Inflammatory macrophage treated with lipopolysaccharide for 4 hours (primary cell): ENCODE measurements around the gene ZNF689.
A peak's percentile ranks its signal among the peaks of the same experiment; 100 is the strongest.
"Not testable (repeated sequence)": the region's sequence is repeated elsewhere in the genome, so short reads cannot be mapped to it uniquely, and the experiment has no call there.

Experiments
- DNase-seq: peaks from one replicate; pipeline ENCODE4 v3.0.0-alpha.2; 2020

Gene ZNF689

GRCh38 chr16:30590869-30591268 lies 19.3 kb downstream of the ZNF689 start:
- not testable (repeated sequence) for DNase-seq

- not testable (repeated sequence) for DNase-seq
These were observed 20.6 kb downstream of the ZNF689 start for GRCh38 chr16:30589582-30589981.

GRCh38 chr16:30588651-30589050 lies 21.5 kb downstream of the ZNF689 start:
- no peak for DNase-seq

- peak; percentile 97 for DNase-seq
These were observed 24.6 kb downstream of the ZNF689 start, which contains the start of gene ZNF785 for GRCh38 chr16:30585400-30586191. ZNF785 (minus strand) TSS chr16:30585697; CDS start chr16:30585611, 86 bp downstream.

GRCh38 chr16:30585022-30585399 lies 25.2 kb downstream of the ZNF689 start:
- peak; percentile 64 for DNase-seq

GRCh38 chr16:30582611-30583340 lies 27.4 kb downstream of the ZNF689 start:
- no peak for DNase-seq

- DNase-seq = no peak
These were observed 28.7 kb downstream of the ZNF689 start for GRCh38 chr16:30581457-30581856.

- no peak for DNase-seq
These were observed 35.5 kb downstream of the ZNF689 start for GRCh38 chr16:30574678-30575077.

GRCh38 chr16:30571445-30572322 lies 38.5 kb downstream of the ZNF689 start, which contains the start of gene ZNF688:
ZNF688 (minus strand) TSS chr16:30571714; CDS start chr16:30571629, 85 bp downstream.
- DNase-seq = peak; percentile 95

- no peak for DNase-seq
These were observed 39.3 kb downstream of the ZNF689 start for GRCh38 chr16:30570636-30571444.

GRCh38 chr16:30569746-30570635 lies 40.2 kb downstream of the ZNF689 start:
- peak; percentile 21 for DNase-seq

GRCh38 chr16:30569281-30569680 lies 40.9 kb downstream of the ZNF689 start:
- no peak for DNase-seq

- DNase-seq = peak; percentile 97
These were observed 42.1 kb downstream of the ZNF689 start for GRCh38 chr16:30567991-30568638.

GRCh38 chr16:30567160-30567990 lies 42.8 kb downstream of the ZNF689 start:
- DNase-seq = peak; percentile 62

GRCh38 chr16:30566531-30566930 lies 43.7 kb downstream of the ZNF689 start:
- DNase-seq = no peak

GRCh38 chr16:30565984-30566383 lies 44.2 kb downstream of the ZNF689 start:
- DNase-seq = no peak

GRCh38 chr16:30565526-30565925 lies 44.7 kb downstream of the ZNF689 start:
- DNase-seq = no peak

- no peak for DNase-seq
These were observed 48.2 kb downstream of the ZNF689 start for GRCh38 chr16:30562021-30562420.

GRCh38 chr16:30561089-30561816 lies 48.9 kb downstream of the ZNF689 start:
- peak; percentile 36 for DNase-seq
